MM.1S (cell line): ENCODE results near the gene EID2B.

ENCODE experiments used
- DNase-seq: peaks from one replicate; pipeline ENCODE4 v3.0.0-alpha.2; 2015
- H2AFZ ChIP-seq: fragments of 300-600 bp; sonication (generic); 2 replicates; pipeline ENCODE4 v1.6.0; 2016; ENCODE audit warnings: antibody characterized with exemption, low read length
- H3F3A ChIP-seq: fragments of 300-600 bp; sonication (generic); 2 replicates; pipeline ENCODE4 v1.6.1; 2016; ENCODE audit warnings: mild to moderate bottlenecking, antibody characterized with exemption, low read length, moderate library complexity, mixed read lengths; ENCODE audit not compliant: insufficient read depth
- H3K27ac ChIP-seq: fragments of 300-600 bp; sonication (generic); 2 replicates; pipeline ENCODE4 v1.5.1; 2016; ENCODE audit warnings: mild to moderate bottlenecking, low read length
- H3K27me3 ChIP-seq: fragments of 300-600 bp; sonication (generic); replicated peaks from 2 replicates; pipeline ENCODE4 v1.6.0; 2016; ENCODE audit warnings: low read length; ENCODE audit not compliant: insufficient read depth
- H3K36me3 ChIP-seq: fragments of 300-600 bp; sonication (generic); replicated peaks from 2 replicates; pipeline ENCODE4 v1.6.1; 2016; ENCODE audit warnings: mild to moderate bottlenecking, low read length, mixed read lengths; ENCODE audit not compliant: insufficient read depth
- H3K4me1 ChIP-seq: fragments of 300-600 bp; sonication (generic); 2 replicates; pipeline ENCODE4 v1.6.1; 2016; ENCODE audit warnings: low read length, mixed read lengths
- H3K4me2 ChIP-seq: fragments of 300-600 bp; sonication (generic); 2 replicates; pipeline ENCODE4 v1.6.0; 2016; ENCODE audit warnings: low read depth, low read length
- H3K4me3 ChIP-seq: fragments of 300-600 bp; sonication (generic); 2 replicates; pipeline ENCODE4 v1.5.1; 2016; ENCODE audit warnings: low read length, mixed read lengths
- H3K79me2 ChIP-seq: fragments of 300-600 bp; sonication (generic); 2 replicates; pipeline ENCODE4 v1.6.1; 2016; ENCODE audit warnings: mixed run types, low read length, mixed read lengths
- H3K9ac ChIP-seq: fragments of 300-600 bp; sonication (generic); 2 replicates; pipeline ENCODE4 v1.6.1; 2016; ENCODE audit warnings: low read length, mixed read lengths
- H3K9me2 ChIP-seq: fragments of 300-600 bp; sonication (generic); replicated peaks from 2 replicates; pipeline ENCODE4 v1.6.1; 2016; ENCODE audit warnings: mild to moderate bottlenecking, low read length, mixed read lengths; ENCODE audit not compliant: insufficient read depth
- H3K9me3 ChIP-seq: fragments of 300-600 bp; sonication (generic); replicated peaks from 2 replicates; pipeline ENCODE4 v1.6.1; 2016; ENCODE audit warnings: mild to moderate bottlenecking, low read length, mixed read lengths; ENCODE audit not compliant: insufficient read depth
- H4K20me1 ChIP-seq: fragments of 300-600 bp; sonication (generic); 2 replicates; pipeline ENCODE4 v1.6.1; 2016; ENCODE audit warnings: mild to moderate bottlenecking, low read length, moderate library complexity, mixed read lengths; ENCODE audit not compliant: insufficient read depth
- EZH2 ChIP-seq: fragments of 300-600 bp; sonication (generic); optimal IDR thresholded peaks from 2 replicates; pipeline ENCODE3; 2017; ENCODE audit warnings: low read depth, mild to moderate bottlenecking, antibody characterized with exemption, low read length, mixed read lengths
- EZH2phosphoT487 ChIP-seq: fragments of 300-600 bp; sonication (generic); IDR thresholded peaks from 2 replicates; pipeline ENCODE4 v1.6.1; 2018; ENCODE audit warnings: antibody characterized with exemption, low read length
- TF ChIP-seq, protein P1 (sequence below): fragments of 300-600 bp; sonication (generic); IDR thresholded peaks from 2 replicates; pipeline ENCODE4 v1.5.1; 2016; ENCODE audit warnings: antibody characterized with exemption, low read length, mixed read lengths

Gene EID2B

DNA sequence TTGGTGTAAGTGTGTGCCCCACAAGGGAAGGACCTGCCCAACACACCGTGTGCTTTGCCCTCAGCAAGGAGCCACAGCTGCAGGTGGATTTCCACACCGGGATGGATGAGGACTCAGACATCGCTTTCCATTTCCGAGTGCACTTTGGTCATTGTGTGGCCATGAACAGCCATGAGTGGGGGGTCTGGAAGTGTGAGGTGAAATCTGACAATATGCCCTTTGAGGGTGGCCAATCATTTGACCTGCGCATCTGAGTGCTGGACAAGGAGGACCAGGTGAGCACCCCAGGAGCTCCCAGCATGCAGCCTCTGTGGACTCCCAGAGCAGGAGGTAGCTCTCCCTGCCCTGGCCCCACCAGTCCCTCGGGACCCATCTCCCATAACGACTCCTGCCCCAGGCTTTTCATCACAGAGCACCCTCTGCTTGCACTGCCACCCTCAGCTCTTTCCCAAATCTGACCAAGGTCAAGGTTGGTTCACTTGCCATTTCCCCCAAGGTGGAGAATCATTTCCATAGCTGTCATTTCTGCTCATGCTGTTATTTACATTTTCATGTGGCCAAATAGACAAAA lies 20.5 kb upstream of the EID2B start:
- Histone ChIP-seq H3K27me3 (no peaks in the 10 kb centered on the region), H3K4me2 (peak overlapping the region; percentile 75; the same call in 1 of the 2 replicates), H3K9me2 (no peaks in the 10 kb centered on the region), H3K9me3 (no peaks in the 10 kb centered on the region), H3K36me3 (no peaks in the 10 kb centered on the region), H3F3A (peaks cover 27% of the 10 kb centered on the region), H3K9ac (no peak overlapping the region), H3K27ac (no peak overlapping the region), H2AFZ (no peak overlapping the region), H3K79me2 (no peaks in the 10 kb centered on the region), H3K4me1 (peaks cover 32% of the 10 kb centered on the region), H3K4me3 (no peak overlapping the region), H4K20me1 (no peaks in the 10 kb centered on the region)
- TF ChIP-seq EZH2phosphoT487 = no peak
- no peak for TF ChIP-seq EZH2
- TF ChIP-seq, protein P1, sequence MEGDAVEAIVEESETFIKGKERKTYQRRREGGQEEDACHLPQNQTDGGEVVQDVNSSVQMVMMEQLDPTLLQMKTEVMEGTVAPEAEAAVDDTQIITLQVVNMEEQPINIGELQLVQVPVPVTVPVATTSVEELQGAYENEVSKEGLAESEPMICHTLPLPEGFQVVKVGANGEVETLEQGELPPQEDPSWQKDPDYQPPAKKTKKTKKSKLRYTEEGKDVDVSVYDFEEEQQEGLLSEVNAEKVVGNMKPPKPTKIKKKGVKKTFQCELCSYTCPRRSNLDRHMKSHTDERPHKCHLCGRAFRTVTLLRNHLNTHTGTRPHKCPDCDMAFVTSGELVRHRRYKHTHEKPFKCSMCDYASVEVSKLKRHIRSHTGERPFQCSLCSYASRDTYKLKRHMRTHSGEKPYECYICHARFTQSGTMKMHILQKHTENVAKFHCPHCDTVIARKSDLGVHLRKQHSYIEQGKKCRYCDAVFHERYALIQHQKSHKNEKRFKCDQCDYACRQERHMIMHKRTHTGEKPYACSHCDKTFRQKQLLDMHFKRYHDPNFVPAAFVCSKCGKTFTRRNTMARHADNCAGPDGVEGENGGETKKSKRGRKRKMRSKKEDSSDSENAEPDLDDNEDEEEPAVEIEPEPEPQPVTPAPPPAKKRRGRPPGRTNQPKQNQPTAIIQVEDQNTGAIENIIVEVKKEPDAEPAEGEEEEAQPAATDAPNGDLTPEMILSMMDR = no peak
- no peak for DNase-seq

DNA sequence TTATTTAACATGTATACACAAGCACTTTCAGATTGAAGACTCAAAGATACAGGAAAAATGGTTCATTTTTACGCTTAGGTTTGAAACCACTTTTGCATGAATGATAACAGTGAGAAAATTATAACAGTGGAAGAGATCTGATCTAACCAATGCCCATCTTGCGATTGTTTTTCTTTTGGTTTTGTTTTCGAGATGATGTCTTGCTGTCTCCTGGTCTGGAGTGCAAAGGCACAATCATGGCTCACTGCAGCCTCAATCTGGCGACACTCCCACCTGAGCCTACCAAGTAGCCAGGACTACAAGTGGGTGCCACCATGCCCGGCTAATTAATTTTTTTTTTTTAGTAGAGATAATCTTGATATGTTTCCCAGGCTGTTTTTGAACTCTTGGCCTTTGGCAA lies 17.5 kb upstream of the EID2B start:
- no peak for TF ChIP-seq EZH2
- TF ChIP-seq EZH2phosphoT487 = no peak
- TF ChIP-seq, protein P1 = no peak
- H3K4me3 ChIP-seq = peak overlapping the region; percentile 38
- H3K9me2 ChIP-seq = no peaks in the 10 kb centered on the region
- peaks cover 22% of the 10 kb centered on the region for H3K4me1 ChIP-seq
- no peaks in the 10 kb centered on the region for H3K36me3 ChIP-seq
- peak overlapping the region; percentile 71 for H2AFZ ChIP-seq
- no peaks in the 10 kb centered on the region for H4K20me1 ChIP-seq
- H3F3A ChIP-seq = peaks cover 18% of the 10 kb centered on the region
- no peaks in the 10 kb centered on the region for H3K79me2 ChIP-seq
- H3K27ac ChIP-seq = no peak overlapping the region
- peak; percentile 49 for DNase-seq
- no peaks in the 10 kb centered on the region for H3K9me3 ChIP-seq
- 0 out of 2 replicates have a peak, but pooled peaks cover 3% of the 10 kb centered on the region for H3K27me3 ChIP-seq
- H3K9ac ChIP-seq = peak overlapping the region; percentile 11; the same call in 1 of the 2 replicates
- peak overlapping the region; percentile 61 for H3K4me2 ChIP-seq

DNA sequence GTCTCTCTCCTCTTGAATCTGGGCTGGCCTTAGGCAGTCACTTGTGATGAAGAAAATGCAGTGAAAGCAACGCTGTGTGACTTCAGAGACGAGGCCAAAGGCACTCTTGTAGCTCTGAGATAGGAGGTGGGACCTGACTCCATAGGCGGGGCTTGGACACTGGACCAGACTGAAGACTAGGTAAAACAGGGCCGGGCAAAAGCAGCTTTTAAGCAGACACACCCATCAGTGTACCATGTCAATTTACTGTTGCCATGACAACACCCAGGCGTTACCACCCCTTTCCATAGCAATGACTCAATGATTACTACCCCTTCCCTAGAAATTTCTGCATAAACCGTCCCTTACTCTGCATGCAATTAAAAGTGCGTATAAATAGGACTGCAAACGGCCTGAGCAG lies 13.9 kb upstream of the EID2B start:
- Histone ChIP-seq H3K9me2 (no peaks in the 10 kb centered on the region), H3K79me2 (no peaks in the 10 kb centered on the region), H4K20me1 (no peaks in the 10 kb centered on the region), H3K27ac (no peak overlapping the region), H3K4me3 (no peak overlapping the region), H2AFZ (no peak overlapping the region), H3K4me1 (peaks cover 8% of the 10 kb centered on the region; the same call in 1 of the 2 replicates), H3K9me3 (no peaks in the 10 kb centered on the region), H3K9ac (no peak overlapping the region), H3K4me2 (no peak overlapping the region), H3F3A (peaks cover 7% of the 10 kb centered on the region), H3K27me3 (0 out of 2 replicates have a peak, but pooled peaks cover 3% of the 10 kb centered on the region), H3K36me3 (no peaks in the 10 kb centered on the region)
- no peak for TF ChIP-seq EZH2phosphoT487
- no peak for TF ChIP-seq EZH2
- TF ChIP-seq, protein P1 = no peak
- DNase-seq = no peak
